Measurements from ENCODE around the gene CIB4.

CIB4 gene

GRCh38 chr2:26582890-26583289 lies 58.3 kb downstream of the CIB4 start:
- TF ChIP-seq OSR1 (CRISPR knock-in tag; IDR thresholded peaks at IDR 0.05) (no peak), TOX (CRISPR knock-in tag; IDR thresholded peaks at IDR 0.05; ENCODE audit: borderline replicate concordance) (no peak), GLIS3 (CRISPR knock-in tag; IDR thresholded peaks at IDR 0.05) (no peak), BACH2 (CRISPR knock-in tag; IDR thresholded peaks at IDR 0.05; ENCODE audit: borderline replicate concordance) (no peak), ZC3H10 (CRISPR knock-in tag; IDR thresholded peaks at IDR 0.05) (no peak), CSRNP3 (CRISPR knock-in tag; IDR thresholded peaks at IDR 0.05) (no peak), ZFP30 (CRISPR knock-in tag; IDR thresholded peaks at IDR 0.05) (no peak), SNAI2 (CRISPR knock-in tag; IDR thresholded peaks at IDR 0.05) (no peak), ZFP3 (CRISPR knock-in tag; IDR thresholded peaks at IDR 0.05) (no peak), ESRRG (CRISPR knock-in tag; IDR thresholded peaks at IDR 0.05) (no peak), PPARA (CRISPR knock-in tag; IDR thresholded peaks at IDR 0.05; ENCODE audit: borderline replicate concordance) (no peak), CREB5 (CRISPR knock-in tag; IDR thresholded peaks at IDR 0.05; ENCODE audit: low read depth) (no peak), ZNF70 (CRISPR knock-in tag; IDR thresholded peaks at IDR 0.05) (no peak), TSHZ2 (CRISPR knock-in tag; IDR thresholded peaks at IDR 0.05) (no peak), ZNF8 (CRISPR knock-in tag; IDR thresholded peaks at IDR 0.05) (no peak), ISL1 (CRISPR knock-in tag; IDR thresholded peaks at IDR 0.05) (no peak), POU6F1 (CRISPR knock-in tag; IDR thresholded peaks at IDR 0.05; ENCODE audit: borderline replicate concordance, low read depth) (no peak), RARB (CRISPR knock-in tag; IDR thresholded peaks at IDR 0.05) (no peak)
- TF ChIP-seq, protein P1, sequence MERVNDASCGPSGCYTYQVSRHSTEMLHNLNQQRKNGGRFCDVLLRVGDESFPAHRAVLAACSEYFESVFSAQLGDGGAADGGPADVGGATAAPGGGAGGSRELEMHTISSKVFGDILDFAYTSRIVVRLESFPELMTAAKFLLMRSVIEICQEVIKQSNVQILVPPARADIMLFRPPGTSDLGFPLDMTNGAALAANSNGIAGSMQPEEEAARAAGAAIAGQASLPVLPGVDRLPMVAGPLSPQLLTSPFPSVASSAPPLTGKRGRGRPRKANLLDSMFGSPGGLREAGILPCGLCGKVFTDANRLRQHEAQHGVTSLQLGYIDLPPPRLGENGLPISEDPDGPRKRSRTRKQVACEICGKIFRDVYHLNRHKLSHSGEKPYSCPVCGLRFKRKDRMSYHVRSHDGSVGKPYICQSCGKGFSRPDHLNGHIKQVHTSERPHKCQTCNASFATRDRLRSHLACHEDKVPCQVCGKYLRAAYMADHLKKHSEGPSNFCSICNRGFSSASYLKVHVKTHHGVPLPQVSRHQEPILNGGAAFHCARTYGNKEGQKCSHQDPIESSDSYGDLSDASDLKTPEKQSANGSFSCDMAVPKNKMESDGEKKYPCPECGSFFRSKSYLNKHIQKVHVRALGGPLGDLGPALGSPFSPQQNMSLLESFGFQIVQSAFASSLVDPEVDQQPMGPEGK (CRISPR knock-in tag; IDR thresholded peaks at IDR 0.05; ENCODE audit: borderline replicate concordance) = no peak
- ATAC-seq = no peak

- no peak for TF ChIP-seq CSDC2 (CRISPR knock-in tag; IDR thresholded peaks at IDR 0.05)
- no peak for ATAC-seq
Measured at GRCh38 chr2:26581991-26582842, 58.9 kb downstream of the CIB4 start.

- no peak for ATAC-seq
- TF ChIP-seq CREB5 (CRISPR knock-in tag; IDR thresholded peaks at IDR 0.05; ENCODE audit: low read depth) = no peak
- no peak for TF ChIP-seq ZC3H10 (CRISPR knock-in tag; IDR thresholded peaks at IDR 0.05)
- no peak for TF ChIP-seq ZNF565 (CRISPR knock-in tag; conservative IDR thresholded peaks at IDR 0.05; ENCODE audit: low read depth)
- no peak for TF ChIP-seq SNAI2 (CRISPR knock-in tag; IDR thresholded peaks at IDR 0.05)
- no peak for TF ChIP-seq TSHZ2 (CRISPR knock-in tag; IDR thresholded peaks at IDR 0.05)
- TF ChIP-seq TCF4 (CRISPR knock-in tag; IDR thresholded peaks at IDR 0.05; ENCODE audit: borderline replicate concordance) = no peak
- no peak for TF ChIP-seq ZNF8 (CRISPR knock-in tag; IDR thresholded peaks at IDR 0.05)
- no peak for TF ChIP-seq ESRRG (CRISPR knock-in tag; IDR thresholded peaks at IDR 0.05)
- TF ChIP-seq PPARA (CRISPR knock-in tag; IDR thresholded peaks at IDR 0.05; ENCODE audit: borderline replicate concordance) = no peak
- no peak for TF ChIP-seq RARB (CRISPR knock-in tag; IDR thresholded peaks at IDR 0.05)
- TF ChIP-seq TOX (CRISPR knock-in tag; IDR thresholded peaks at IDR 0.05; ENCODE audit: borderline replicate concordance) = no peak
- no peak for TF ChIP-seq ARNTL (CRISPR knock-in tag; IDR thresholded peaks at IDR 0.05; ENCODE audit: borderline replicate concordance, low read depth)
Measured at GRCh38 chr2:26581266-26581990, 59.7 kb downstream of the CIB4 start.

All from SK-N-SH treated with all-trans-retinoic acid at 6 μM for 48 hours (cell line).